RPMI7951 (cell line): ENCODE measurements around the gene CCDC102B. TPM values are rescaled to one million over a fixed set of nuclear protein-coding genes. Genes with fewer than 3 reads are reported as not detected.
"Not testable (repeated sequence)": the region's sequence is repeated elsewhere in the genome, so short reads cannot be mapped to it uniquely, and the experiment has no call there.

Experiments
- DNase-seq: peaks from one replicate; pipeline ENCODE4 v3.0.0-alpha.2; 2012; ENCODE audit warnings: low read depth
- total RNA-seq: library from RNA; depleted of rRNA; stranded (reverse); fragments of >200 nt; shearing (Covaris generic); gene quantifications from 2 replicates; pipeline ENCODE4 v1.2.3, GENCODE V29; 2014

CCDC102B gene
- total RNA-seq, 1 experiment from 2014 or later: 10.1 TPM

- peak; percentile 87 for DNase-seq
Observed at GRCh38 chr18:68826121-68826520, 28.2 kb downstream of the CCDC102B start.

GRCh38 chr18:68830256-68831045 is 32.6 kb downstream of the CCDC102B start:
- no peak for DNase-seq

GRCh38 chr18:68833756-68834155 is 35.9 kb downstream of the CCDC102B start:
- DNase-seq: no peak

- DNase-seq: no peak
Observed at GRCh38 chr18:68837665-68838451, 40.0 kb downstream of the CCDC102B start.

- DNase-seq: peak; percentile 30
Observed at GRCh38 chr18:68839701-68840100, 41.8 kb downstream of the CCDC102B start.

- peak; percentile 86 for DNase-seq
Observed at GRCh38 chr18:68840554-68841263, 42.8 kb downstream of the CCDC102B start.

- DNase-seq: no peak
Observed at GRCh38 chr18:68841301-68841700, 43.4 kb downstream of the CCDC102B start.

- DNase-seq: no peak
Observed at GRCh38 chr18:68842951-68843350, 45.1 kb downstream of the CCDC102B start.

- DNase-seq: no peak
Observed at GRCh38 chr18:68843473-68844089, 45.7 kb downstream of the CCDC102B start.

- DNase-seq: no peak
Observed at GRCh38 chr18:68847219-68847837, 49.4 kb downstream of the CCDC102B start.

GRCh38 chr18:68848242-68848641 is 50.4 kb downstream of the CCDC102B start:
- no peak for DNase-seq

- no peak for DNase-seq
Observed at GRCh38 chr18:68854786-68855391, 57.0 kb downstream of the CCDC102B start.

- DNase-seq: no peak
Observed at GRCh38 chr18:68855491-68855890, 57.6 kb downstream of the CCDC102B start.

- no peak for DNase-seq
Observed at GRCh38 chr18:68861365-68861764, 63.5 kb downstream of the CCDC102B start.

GRCh38 chr18:68865021-68865420 is 67.1 kb downstream of the CCDC102B start:
- no peak for DNase-seq

GRCh38 chr18:68865503-68865902 is 67.6 kb downstream of the CCDC102B start:
- DNase-seq: no peak

GRCh38 chr18:68873003-68873402 is 75.1 kb downstream of the CCDC102B start:
- no peak for DNase-seq

GRCh38 chr18:68874361-68874760 is 76.5 kb downstream of the CCDC102B start:
- no peak for DNase-seq

GRCh38 chr18:68879947-68880346 is 82.1 kb downstream of the CCDC102B start:
- not testable (repeated sequence) for DNase-seq

GRCh38 chr18:68887410-68887809 is 89.5 kb downstream of the CCDC102B start:
- no peak for DNase-seq

- DNase-seq: no peak
Observed at GRCh38 chr18:68893354-68893753, 95.5 kb downstream of the CCDC102B start.
